ENCODE measurements around the gene TAOK1. TPM values are rescaled to one million over a fixed set of nuclear protein-coding genes. Genes with fewer than 3 reads are reported as not detected.

Gene TAOK1
- total RNA-seq, 3 donors from 2014 or later (not counting 1 experiment from before 2014, with no cell fraction given): 55.4 to 76.9 (median 70.0) TPM

GRCh38 chr17:29577001-29577370, 186.8 kb downstream of the TAOK1 start:
- Mint-ChIP-seq H3K27me3 (ENCODE audit: low read depth in 2 of 2) (no peaks in the 10 kb centered on the region), H3K9me3 (no peaks in the 10 kb centered on the region), H3K27ac (no peak overlapping the region), H3K4me3 (no peak overlapping the region), H3K4me1 (peaks cover 9% of the 10 kb centered on the region in 2 donors), H3K36me3 (no peaks in the 10 kb centered on the region)
- TF ChIP-seq CTCF (IDR thresholded peaks at IDR 0.05): no peak
- no peaks in the 10 kb centered on the region for H3K9me3 ChIP-seq (ENCODE audit: control insufficient read depth, insufficient read depth, low read length)
- intact Hi-C loops (cut with micrococcal nuclease): no loop called here
- H3K27me3 ChIP-seq (ENCODE audit: control insufficient read depth, insufficient read depth, low read length): no peaks in the 10 kb centered on the region
- H3K4me1 ChIP-seq (ENCODE audit: control insufficient read depth, insufficient read depth, low read length): peaks cover 18% of the 10 kb centered on the region
- WGBS (ENCODE audit: insufficient coverage): 97% methylated on average over 9 of the region's 9 CpGs
- ATAC-seq: no peak
- DNase-seq: no peak
- peaks cover 63% of the 10 kb centered on the region for H3K36me3 ChIP-seq (ENCODE audit: control insufficient read depth, insufficient read depth, low read length)
- no peak overlapping the region for H3K27ac ChIP-seq (ENCODE audit: low read length)
- H3K4me3 ChIP-seq (ENCODE audit: low read length): no peak overlapping the region

- peaks cover 69% of the 10 kb centered on the region for H3K36me3 ChIP-seq (ENCODE audit: control insufficient read depth, insufficient read depth, low read length)
- H3K4me3 Mint-ChIP-seq: no peak overlapping the region
- intact Hi-C loops (cut with micrococcal nuclease): no loop called here
- DNase-seq: no peak
- H3K27me3 ChIP-seq (ENCODE audit: control insufficient read depth, insufficient read depth, low read length): no peaks in the 10 kb centered on the region
- H3K27ac Mint-ChIP-seq: no peak overlapping the region
- peaks cover 9 to 12% of the 10 kb centered on the region in 2 donors for H3K4me1 Mint-ChIP-seq
- H3K9me3 ChIP-seq (ENCODE audit: control insufficient read depth, insufficient read depth, low read length): no peaks in the 10 kb centered on the region
- no peak for ATAC-seq
- H3K27me3 Mint-ChIP-seq (ENCODE audit: low read depth in 2 of 2): no peaks in the 10 kb centered on the region
- peaks cover 13% of the 10 kb centered on the region for H3K4me1 ChIP-seq (ENCODE audit: control insufficient read depth, insufficient read depth, low read length)
- no peaks in the 10 kb centered on the region for H3K36me3 Mint-ChIP-seq
- no peak overlapping the region for H3K27ac ChIP-seq (ENCODE audit: low read length)
- H3K9me3 Mint-ChIP-seq: no peaks in the 10 kb centered on the region
- H3K4me3 ChIP-seq (ENCODE audit: low read length): no peak overlapping the region
- 85% methylated on average over 22 of the region's 22 CpGs for WGBS (ENCODE audit: insufficient coverage)
- TF ChIP-seq CTCF (IDR thresholded peaks at IDR 0.05): no peak
Measured at GRCh38 chr17:29577385-29578211, 187.4 kb downstream of the TAOK1 start.

GRCh38 chr17:29578626-29579485, 188.7 kb downstream of the TAOK1 start:
- Mint-ChIP-seq H3K27ac (no peak overlapping the region), H3K4me3 (no peak overlapping the region), H3K4me1 (peaks cover 9 to 12% of the 10 kb centered on the region in 2 donors), H3K9me3 (no peaks in the 10 kb centered on the region), H3K36me3 (no peaks in the 10 kb centered on the region), H3K27me3 (ENCODE audit: low read depth in 2 of 2) (no peaks in the 10 kb centered on the region)
- H3K36me3 ChIP-seq (ENCODE audit: control insufficient read depth, insufficient read depth, low read length): peaks cover 67% of the 10 kb centered on the region
- 96% methylated on average over 14 of the region's 14 CpGs for WGBS (ENCODE audit: insufficient coverage)
- no peak overlapping the region for H3K27ac ChIP-seq (ENCODE audit: low read length)
- H3K4me3 ChIP-seq (ENCODE audit: low read length): no peak overlapping the region
- no peaks in the 10 kb centered on the region for H3K9me3 ChIP-seq (ENCODE audit: control insufficient read depth, insufficient read depth, low read length)
- DNase-seq (no peak), ATAC-seq (no peak)
- H3K27me3 ChIP-seq (ENCODE audit: control insufficient read depth, insufficient read depth, low read length): no peaks in the 10 kb centered on the region
- H3K4me1 ChIP-seq (ENCODE audit: control insufficient read depth, insufficient read depth, low read length): peaks cover 8% of the 10 kb centered on the region
- TF ChIP-seq CTCF (IDR thresholded peaks at IDR 0.05): no peak
- intact Hi-C loops (cut with micrococcal nuclease): no loop called here
